ENCODE data around the gene ZNF683.

The ZNF683 gene

DNA sequence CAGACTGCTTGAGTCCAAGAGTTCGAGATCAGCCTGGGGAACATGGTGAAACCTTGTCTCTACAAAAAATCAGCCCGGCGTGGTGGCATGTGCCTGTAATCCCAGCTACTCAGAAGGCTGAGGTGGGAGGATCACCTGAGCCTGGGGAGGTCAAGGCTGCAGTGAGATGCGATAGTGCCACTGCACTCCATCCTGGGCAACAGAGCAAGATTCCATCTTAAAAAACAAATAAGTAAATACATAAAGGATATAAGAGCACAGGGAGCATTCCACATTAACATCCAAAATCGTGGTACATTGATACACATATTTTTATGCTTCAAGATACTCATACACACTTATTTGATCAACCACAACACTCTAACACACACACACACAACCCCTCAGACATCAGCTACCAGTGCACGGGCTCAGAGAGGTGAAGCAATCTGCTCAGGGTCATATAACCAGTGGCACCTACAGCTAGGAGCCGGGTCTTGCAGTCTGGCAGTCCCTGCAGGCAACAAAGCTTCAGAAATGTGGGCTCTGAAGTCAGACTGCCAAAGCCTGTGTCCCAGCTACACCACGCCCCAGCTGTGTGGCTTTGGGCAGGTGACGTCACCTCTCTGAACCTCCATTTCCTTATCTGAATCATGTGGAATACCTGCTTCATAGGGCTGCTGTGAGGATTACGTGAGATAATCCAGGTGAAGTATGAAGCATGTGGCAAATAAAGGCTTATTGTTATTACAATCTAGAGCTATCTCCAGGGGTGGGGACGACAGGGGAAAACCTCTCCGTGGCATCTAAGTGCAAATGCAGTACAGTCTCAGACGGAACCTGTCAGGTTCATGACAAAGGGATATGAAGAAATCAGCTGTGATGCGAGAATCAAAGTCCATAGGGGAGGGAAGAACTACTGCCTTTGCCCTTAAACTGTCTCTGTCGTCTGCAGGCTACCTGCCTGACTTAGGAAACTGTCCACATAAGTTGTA lies 13.9 kb downstream of the ZNF683 start:
- no peak for DNase-seq (ENCODE audit: low spot score)

DNA sequence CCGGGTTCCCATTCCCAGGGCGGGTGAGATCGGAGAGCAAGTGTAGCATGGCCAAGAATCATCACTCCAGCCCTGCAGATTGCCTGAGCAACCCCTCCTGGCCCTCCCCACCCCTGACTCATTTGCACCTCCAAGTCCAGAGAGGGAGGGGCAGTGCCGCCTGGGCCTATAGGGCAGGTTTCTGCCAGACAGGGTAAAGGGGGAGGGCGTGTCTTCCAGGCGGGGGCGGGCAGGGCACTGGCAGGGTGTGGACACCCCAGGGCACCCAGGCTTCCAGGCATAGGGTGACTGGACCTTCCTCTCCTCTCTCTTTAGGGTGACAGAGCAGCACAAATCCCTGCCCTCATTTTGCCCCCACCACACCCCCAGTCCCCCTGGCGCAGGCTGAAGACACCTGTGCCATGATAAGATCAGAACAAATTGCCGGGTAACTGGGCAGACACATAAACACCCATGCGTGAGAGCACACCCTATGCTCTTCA lies 15.4 kb downstream of the ZNF683 start:
- no peak for DNase-seq (ENCODE audit: low spot score)

DNA sequence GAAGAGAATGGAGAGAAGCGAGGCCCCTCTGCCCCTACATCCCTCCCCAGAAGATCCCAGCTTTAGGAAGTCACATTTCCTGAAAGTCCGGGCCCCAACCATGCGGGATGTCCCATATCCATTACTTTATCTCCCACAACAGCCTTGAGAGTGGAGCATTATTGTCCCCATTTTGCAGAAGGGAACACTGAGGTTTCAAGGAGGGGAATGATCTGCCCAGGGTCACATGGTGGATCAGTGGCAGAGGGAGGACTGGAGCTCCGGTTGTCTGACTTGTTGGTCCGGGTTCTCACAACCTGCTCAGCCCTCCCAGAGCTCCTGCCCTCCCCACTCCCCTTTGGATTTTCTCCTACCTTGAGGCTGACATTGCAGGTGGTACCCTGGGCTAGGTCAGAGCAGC lies 16.4 kb downstream of the ZNF683 start:
- DNase-seq (ENCODE audit: low spot score): no peak

DNA sequence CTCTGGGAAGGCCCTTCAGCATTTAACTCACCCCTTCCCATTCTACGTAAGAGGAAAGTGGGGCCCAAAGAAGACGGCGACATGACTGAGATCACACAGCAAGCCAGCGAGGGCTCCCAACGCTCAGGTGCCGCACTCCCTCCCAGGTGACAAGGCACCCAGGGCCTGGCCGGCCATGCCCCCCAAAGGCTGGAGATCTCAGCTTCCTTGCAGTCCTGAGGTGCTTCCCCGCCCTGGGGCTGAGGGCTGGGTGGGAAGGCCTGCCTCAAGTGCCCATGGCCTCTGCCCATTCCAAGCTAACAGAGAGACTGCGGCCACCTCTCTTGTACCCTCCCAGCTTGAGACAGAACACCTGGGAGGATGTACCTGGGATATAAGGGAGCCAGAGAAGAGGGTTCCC lies 17.6 kb downstream of the ZNF683 start:
- DNase-seq (ENCODE audit: low spot score): no peak

DNA sequence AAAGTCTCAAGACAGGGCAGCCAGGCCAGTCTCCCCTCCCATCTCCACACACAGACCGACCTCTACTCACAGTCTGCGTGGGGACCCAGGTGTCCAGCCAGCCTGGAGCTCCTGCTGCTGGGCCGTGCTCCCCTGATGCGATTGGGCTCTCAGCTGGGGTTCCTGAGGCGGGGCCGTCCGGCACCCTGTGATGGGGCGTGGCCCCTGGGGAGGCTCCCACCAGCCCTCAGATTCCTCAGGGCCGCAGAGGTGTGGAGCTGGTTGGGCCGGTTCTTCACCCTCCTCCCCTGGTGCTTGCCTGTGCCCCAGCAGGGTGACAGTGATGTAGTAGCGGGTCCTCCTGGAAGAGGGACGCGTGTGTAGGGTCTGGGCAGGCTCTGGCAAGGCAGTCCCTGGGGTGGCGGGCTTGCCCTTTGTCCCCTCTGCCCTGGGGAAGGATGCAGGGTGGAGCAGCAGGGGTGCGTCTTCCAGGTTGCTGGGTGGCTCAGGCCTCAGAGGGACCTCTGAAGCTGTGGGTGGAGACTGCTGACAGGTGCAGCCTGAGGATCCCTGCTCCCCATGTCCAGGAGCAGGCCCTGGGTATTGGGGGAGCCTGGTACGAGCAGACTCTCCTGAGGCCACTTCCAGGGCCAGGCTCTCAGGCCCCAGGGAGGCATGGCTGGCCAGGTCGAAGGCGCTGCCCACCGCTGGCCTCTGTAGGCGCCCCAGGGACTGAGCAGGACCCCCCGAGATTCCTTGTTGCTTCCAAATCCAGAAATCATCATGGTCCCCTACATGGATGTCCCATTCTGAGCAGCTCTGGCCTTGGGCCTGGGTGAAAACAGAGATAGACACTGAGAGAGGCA lies 18.4 kb downstream of the ZNF683 start, which contains the start of gene CRYBG2:
CRYBG2 (minus strand) TSS at position 155 of the 845 bp plus-strand sequence. CDS start 7,473 bp downstream, outside the sequence.
- no peak for DNase-seq (ENCODE audit: low spot score)

DNA sequence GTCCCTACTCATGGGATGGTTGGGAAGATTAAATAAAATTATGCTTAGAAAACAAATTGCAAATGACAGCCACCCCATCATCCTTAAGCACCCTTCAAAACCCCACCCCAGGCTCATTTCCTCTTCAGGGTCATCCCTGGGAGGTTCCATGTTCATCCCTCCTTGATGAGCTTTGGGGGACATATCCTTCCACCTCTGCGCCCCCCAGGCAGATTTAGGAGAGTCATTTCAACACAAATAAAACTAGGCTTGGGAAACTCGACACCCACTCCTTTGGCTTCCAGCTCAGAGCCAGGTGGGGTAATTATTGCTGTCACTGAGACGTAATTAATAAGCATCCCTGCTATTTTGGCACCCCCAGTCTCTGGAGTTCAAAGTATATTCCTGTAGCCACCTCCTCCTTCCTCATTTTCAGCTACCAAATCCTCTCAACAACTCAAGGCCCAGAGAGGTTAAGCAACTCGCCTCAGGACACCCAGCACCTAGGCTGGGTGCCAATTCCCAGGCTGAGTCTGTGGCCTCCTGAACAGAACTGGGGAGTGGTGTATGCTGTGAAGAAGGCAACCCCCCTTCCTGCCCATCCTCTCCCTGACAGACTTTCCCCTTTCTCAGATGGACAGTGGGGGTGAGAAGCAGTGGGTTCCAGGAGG lies 19.2 kb downstream of the ZNF683 start:
- DNase-seq (ENCODE audit: low spot score): no peak

DNA sequence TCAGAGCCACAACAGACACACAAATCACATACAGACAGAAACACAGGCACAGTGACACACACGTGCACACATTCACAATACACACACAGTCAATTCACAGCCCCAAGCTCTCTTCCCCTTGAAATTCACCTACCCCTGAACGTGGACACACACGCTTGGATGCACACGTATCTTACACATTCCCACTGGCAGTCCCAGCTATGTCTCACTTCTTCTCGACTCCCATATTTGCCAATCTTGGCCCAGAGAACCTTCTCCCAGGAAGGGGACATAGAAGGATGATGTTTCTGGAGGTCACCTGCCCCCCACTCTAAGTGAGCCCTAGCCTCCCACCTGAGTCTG lies 20.2 kb downstream of the ZNF683 start:
- no peak for DNase-seq (ENCODE audit: low spot score)

DNA sequence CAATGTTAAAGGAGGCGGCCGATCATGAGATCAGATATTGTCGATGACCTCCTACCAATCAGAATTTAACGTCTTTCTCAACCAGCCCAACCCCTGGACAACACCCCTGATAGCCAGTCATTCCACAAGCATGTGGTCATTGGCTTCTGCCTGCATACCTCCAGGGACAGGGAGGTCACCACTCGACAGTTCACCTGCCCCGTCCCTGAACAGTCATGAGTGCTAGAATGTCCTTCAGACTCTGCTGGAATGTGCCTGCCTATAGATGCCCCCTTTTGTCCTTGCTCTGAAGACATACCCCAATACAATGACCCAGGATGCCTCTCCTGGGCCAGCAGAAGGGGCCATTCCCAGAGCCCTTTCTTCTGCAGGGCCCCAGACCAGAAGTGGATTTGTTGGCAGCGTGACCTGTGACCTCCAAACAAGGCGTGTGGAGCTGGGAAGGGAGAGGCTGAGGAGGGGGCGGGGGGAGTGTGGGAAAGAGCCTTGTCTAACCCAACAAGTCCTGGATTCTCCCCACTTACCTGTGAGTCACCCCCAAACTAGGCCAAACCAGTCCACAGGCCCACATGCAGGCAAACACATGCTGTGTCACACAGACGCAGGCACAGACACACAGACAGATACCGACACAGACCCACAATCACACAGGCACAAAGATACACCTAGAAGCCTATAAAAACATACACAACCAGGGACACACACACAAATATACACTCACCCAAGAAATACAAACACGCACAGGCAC lies 20.8 kb downstream of the ZNF683 start:
- no peak for DNase-seq (ENCODE audit: low spot score)

DNA sequence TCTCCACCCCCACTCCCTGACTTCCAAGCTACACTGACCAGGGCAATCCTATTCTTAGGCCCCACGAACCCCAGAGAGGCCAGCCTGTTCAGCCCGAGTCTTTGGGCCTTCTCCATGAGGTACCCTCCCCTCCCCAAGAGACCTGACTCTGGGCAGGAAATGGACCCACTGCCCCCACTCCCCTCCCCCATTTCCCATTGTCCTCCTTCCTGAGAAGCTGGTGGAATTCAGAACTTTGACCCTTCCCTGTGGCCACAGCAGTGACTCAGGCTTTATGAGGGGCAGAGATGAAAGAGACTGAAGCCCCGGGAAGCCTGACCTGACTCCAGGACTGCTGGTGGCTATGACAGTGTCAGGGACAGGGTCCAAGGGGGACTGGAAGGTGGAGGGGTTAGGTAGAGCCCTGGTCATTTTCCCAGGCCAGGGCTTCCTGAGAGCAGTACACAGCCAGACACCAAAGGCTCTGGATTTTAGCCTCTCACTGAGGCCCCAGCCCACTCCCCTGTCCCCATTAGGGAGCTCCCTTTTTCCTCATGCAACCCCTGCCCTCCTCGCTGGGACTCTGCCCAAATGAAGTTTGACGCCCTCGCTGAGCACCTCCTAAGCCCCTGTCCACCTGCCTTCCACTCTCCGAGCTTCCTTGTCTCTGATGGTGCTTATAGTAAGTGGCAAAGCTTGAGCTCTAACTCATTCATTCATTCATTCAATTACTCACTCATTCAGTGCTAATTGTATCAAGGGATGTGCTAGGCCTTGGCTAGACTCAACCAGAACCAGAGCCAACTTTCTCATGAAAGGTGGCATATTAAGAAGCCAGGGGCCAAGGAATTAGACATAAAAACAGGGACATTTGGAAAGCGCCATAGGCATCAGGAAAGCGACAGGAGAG lies 21.6 kb downstream of the ZNF683 start:
- DNase-seq (ENCODE audit: low spot score): no peak

DNA sequence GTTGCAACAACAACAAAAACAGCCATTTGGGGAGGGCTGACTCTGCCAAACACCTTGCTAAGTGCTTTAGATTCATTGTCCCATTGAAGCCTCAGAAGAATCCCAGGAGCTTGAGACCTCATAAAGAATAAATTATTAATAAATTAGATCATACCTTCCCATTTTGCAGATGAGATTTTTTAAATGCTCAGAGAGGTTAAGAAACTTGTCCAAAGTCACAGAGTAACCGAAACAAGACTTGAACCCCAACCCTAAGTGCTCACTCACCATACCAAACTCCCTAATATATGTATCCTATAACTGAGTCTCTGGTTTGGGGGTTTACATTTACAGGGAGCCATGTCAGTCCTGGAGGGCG lies 22.2 kb downstream of the ZNF683 start:
- no peak for DNase-seq (ENCODE audit: low spot score)

DNA sequence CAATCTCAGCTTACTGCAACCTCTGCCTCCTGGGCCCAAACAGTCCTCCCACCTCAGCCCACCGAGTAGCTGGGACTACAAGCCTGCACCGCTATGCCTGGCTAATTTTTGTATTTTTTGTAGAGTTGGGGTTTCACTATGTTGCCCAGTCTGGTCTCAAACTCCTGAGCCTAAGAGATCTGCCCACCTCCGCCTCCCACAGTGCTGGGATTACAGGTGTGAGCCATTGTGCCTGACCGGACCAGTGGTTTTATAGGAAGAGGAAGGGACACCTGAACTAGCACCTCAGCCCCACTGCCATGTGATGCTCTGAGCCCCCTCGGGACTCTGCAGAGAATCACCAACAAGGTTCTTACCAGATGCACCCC lies 22.7 kb downstream of the ZNF683 start:
- DNase-seq (ENCODE audit: low spot score): no peak

DNA sequence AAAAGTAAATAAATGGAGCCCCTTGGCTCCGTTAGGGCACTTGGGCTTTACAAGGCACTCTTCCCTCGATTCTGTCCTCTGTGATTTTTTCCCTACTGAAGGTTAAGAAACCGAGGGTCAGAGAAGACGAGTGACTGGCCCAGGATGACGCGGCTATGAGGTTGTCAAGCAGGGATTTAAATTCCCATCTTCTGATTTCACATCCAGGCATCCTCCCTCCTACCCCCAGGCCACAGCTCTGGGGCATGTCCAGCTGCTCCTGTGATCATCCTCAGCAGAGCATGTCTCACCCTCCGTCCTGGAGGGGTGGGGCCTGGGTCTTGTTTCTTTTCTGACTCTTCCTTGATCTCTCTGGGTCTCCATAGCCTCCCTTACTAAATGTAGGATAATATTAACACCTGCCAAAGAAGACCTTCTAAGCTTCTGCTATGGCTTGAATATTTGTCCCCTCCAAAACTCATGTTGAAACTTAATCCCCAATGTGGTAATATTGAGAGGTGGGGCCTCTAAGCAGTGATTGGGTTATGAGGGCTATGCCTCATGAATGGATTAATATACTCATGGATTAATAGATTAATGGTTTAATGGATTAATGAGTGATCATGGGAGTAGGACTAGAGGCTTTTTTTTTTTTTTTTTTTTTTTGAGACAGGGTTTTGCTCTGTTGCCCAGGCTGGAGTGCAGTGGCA lies 23.2 kb downstream of the ZNF683 start:
- DNase-seq (ENCODE audit: low spot score): no peak

DNA sequence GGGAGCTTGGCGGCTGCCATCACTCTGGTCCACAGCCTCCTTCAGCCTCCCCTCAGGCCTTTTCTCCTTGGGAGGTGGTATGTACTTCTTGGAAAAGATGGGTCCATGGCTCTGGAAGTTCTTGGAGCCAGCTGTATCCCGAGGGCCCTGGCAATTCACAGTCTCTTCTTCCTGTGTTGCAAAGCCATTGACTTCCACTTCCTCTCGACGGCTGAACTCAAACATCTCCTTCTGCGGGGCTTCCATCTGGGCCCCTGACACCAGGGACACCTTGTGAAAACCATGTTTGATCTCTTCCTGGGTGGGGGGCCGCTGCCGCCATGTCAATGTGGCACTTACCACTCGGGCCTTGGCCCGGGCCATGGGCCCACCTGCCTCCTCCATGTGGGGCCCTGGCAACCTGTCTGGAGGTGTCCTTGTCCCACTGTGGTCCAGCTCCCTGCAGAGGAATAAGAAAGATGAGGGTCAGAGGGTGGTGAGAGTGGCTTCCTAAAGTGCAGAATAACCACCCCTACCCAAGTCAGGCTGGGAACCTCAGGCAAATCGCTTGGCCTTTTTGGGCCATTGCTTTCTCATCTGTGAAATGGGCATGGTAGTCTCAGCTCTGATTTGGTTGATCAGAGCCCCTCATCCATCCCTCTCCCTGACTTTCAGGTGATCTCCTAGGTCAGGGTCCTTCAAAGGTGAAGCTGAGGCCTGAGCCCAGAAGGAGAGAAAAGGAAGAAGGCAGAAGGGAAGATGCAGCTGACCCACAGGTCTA lies 26.1 kb downstream of the ZNF683 start:
- no peak for DNase-seq (ENCODE audit: low spot score)

DNA sequence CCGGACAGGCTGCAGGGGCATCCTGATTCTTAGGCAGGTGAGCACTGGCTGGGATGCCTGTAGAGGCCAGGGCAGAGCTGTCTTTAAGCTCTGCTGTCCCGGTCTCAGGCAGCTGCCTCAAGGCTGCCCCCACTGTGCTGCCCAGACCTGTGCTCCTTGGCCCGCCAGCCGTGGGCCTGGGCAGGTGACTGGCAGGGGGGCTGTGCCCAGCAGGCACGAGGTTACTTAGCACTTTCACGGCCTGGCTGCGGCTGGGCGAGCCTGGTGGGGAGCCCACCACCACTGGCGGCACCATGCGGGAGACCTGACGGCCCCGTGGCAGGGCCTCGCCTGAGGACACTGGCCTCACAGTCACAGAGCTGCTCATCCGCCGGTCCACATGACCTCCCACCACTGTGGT lies 26.8 kb downstream of the ZNF683 start:
- DNase-seq (ENCODE audit: low spot score): no peak

DNA sequence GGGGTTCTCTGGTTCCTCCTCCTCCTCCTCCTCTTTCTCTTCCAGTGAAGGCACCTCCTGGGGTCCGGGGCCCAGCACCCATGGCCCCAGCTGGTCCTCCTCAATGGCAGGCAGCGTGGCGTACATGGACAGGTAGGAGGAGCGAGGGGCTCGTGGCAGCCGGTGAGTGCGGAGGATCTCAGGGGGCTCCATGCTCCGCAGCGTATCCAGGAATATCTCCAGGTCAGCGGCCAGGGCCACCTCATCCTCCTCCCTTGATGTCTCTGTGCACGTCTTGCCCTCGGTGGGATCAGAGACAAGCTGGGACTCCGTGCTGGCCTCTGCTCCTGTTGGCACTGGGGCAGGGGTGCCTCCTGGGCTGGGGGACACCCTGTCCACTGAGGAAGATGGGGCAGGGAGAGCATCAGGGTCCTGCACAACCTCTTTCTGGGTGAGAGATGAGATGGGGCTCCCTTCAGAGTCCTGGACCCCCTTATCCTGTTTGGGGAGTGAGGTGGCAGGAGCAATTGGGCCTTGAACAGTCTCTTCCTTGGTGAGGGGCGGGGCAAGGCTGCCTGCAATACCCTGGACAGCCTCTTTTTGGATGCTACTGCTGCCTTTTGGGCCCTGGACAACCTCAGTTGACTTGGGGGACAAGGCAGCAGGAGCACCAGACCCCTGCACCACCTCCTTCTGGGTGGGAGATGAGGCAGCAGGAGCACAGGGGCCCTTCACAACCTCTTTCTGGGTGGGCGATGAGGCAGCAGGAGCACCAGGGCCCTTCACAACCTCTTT lies 28.2 kb downstream of the ZNF683 start:
- DNase-seq (ENCODE audit: low spot score): no peak

DNA sequence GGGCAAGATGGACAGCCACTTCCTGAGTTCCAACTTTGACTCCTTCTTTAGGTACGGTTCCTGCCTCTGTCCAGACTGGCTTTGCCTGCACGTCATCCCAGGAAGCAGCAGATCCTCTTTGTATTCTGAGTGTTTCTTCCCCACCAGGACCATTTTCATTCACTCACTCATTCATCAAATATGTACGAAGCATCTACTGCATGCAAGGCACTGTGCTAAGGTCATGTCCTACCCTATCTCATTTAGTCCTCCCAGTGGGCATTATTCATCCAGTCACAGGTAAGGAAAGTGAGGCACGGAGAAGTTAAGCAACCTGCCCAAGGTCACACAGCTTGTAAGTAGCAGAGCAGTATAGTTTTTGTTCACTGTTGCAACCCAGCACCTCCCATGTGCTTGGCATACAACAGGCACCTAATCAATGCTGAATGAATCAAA lies 32.5 kb downstream of the ZNF683 start:
- DNase-seq (ENCODE audit: low spot score): no peak

DNA sequence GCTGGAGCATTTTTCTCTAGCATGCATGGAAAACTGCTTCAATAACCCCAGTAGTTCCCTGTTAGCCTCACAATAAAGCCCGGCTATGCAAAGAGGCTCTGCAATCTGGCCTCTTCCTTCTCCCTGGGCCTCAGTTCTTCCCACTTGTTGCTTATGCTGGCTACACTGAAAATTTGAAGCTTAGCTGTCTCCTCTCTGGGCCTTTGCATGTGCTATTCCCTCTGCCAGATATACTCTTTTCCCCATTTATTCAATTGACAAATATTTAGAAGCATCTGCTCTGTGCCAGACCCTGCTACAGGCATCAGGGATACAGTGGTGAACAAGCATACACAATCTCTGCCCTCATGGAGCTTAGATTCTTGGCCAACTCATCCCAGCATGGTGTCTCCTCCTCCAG lies 33.9 kb downstream of the ZNF683 start:
- DNase-seq (ENCODE audit: low spot score): no peak

DNA sequence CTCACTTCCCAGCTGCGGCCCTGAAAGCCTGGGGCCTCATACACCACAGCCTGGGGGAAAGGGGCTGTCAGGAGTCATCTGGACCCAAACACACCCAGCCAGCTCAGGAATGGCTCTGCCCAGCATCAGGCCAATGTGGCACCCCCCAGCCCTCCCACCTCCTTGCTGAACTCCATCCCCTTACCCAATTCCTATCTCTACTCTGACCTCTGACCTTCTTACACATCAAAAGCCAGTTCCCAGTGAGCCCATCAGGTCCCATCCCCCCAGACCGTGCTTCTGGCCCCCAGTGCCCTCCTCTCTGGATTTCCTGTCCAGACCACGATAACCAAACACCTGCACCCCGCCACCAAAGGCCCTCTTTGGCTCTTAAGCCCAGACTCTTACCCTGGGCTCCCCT lies 34.9 kb downstream of the ZNF683 start:
- DNase-seq (ENCODE audit: low spot score): no peak

DNA sequence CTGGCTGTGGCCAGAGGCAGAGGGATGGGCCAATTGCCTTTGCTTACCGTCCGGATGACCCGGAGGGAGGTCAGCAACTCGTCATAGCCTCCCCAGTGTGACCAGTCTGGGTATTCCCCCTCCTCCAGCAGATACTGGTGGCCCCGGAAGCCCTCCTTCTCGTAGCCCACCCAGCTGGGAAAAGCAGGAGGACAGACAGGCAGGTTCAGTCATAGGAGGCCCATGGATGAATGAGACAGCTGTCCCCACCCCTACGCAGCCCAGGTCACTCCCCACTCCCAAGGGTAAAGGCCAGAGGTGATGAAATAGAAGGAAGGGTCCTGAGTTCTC lies 35.4 kb downstream of the ZNF683 start:
- no peak for DNase-seq (ENCODE audit: low spot score)

Measured in globus pallidus (tissue), 1 donor.